Measurements from ENCODE around the gene AGMO.
"Not testable (repeated sequence)": the region's sequence is repeated elsewhere in the genome, so short reads cannot be mapped to it uniquely, and the experiment has no call there.

Gene AGMO

DNA sequence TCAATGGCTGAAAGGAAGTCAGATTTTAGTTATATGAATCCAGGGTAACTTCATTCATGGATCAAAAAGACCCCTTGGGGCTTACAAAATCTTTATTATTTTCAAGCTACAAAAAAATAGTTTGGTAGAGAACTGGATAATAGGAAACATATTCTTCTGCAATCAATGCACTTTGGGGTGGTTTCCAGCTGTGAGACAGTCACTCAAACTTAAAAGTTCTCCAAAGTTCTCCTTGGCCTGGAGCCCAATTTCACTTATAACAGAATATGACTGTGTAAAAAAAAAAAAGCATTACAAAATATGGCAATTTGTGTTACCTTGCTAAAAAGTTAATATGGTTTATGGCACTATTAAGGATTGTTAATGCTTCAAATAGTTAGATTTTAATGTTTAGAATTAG lies 255.5 kb downstream of the AGMO start:
- DNase-seq, result no peak

DNA sequence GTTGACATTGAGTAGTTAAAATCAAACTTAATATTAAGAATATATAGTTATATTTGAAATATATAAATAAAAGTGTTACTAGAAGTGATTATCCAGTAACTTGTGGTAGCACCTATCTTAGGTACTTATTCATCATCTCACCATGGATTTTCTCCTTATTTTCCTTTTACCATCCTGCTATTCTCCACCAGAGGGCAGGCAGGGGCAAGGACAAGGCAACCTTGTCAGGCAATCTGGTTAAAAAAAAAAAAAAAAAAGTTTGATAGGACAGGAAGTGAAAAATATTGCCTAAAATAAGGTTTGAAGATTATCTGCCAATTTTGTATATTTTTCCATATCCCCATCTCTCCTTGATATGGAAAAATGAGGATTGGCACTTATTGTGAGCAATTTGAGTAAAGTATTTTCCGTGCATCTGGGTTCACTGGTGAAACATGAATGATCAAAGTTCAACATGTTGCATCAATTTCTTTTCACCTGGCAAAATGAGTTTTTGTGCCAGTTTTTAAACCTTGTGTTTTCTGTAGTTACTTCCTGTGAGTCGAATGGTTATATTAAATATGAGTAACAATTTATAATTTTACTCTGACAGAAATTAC lies 256.7 kb downstream of the AGMO start:
- no peak for DNase-seq

DNA sequence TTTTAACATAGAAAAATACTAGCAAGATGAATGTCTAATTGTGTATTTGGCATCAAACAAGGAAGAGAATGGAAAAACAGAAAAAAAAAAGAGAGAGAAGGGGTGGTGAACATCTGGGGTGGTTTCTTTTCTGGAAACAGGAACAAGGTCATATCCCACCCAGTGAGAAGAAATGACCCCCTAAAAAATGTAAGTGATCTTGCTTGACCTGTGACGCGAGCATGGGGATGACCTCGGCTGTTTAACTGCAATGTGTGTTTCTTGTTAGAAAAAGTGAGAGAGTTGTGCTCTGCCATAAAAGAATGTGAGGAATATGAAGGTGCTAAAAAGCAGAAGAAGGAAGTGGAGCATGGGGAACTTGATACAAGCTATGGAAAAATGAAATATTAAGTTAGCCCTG lies 258.5 kb downstream of the AGMO start:
- no peak for DNase-seq

DNA sequence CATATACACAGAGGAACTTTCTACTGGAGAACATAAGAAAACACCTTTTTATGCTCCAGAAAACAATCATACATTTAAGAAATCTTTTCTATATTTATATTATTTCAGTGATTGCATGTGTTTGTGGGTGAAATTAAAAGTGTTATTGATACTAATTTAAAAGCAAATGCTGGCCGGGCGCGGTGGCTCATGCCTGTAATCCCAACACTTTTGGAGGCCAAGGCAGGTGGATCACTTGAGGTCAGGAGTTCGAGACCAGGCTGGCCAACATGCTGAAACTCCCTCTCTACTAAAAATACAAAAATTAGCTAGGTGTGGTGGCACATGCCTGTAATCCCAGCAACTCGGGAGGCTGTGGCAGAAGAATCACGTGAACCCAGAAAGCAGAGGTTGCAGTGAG lies 260.8 kb downstream of the AGMO start:
- DNase-seq, result not testable (repeated sequence)

DNA sequence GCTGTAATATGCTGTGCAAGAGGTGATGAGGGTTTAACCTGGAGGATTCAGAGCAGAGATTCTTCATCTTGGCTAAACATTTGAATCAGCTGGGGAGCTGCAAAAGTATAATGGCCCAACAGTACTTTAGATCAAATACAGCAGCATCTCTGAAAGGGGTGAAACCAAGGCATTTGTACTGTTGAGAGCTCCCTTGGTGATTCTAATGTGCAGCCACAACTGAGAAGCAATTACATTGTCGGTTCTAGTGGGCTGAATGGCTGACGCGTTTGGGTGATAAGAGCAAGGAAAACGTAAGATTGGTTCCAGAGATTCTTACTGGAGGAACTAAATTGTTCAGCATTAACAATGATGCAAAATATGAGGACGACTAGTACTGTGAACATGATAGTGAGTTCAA lies 269.7 kb downstream of the AGMO start:
- no peak for DNase-seq

DNA sequence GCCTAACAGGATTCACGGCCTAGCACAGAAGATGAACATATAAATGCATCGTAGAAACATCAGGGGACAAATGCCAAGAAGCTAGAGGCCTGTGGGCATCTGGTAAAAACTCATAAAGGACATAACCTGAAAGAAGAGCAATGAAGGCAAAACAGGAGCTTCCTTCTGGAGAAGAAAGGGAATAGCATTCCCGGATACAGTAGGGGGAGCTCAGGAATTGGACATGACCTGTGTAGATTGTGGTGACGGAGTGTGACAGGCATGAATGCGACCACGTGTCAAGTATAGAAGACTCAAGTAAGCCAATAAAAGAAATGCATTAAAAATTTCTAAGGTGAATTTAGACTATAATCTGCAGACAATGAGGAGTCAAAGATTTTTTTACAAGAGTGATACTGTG lies 270.1 kb downstream of the AGMO start:
- DNase-seq, result no peak

DNA sequence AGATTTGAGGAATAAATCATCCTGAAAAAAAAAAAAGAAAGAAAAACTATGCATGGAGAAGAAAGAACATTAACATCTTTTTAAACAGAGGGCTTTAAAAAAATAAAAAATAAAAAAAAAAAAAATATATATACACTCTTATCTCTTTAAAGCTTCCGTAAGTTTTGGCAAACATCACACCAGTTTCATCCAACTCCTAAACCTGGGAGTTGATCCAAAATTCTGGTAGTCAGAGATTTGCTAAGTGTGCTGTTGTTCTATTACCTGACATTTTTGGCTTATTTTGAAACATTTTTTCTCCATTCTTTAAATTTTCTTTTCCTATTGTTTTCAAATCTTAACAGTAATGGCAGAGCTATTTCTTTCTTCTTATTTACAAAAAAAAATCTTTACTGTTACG lies 273.1 kb downstream of the AGMO start:
- DNase-seq, result no peak

DNA sequence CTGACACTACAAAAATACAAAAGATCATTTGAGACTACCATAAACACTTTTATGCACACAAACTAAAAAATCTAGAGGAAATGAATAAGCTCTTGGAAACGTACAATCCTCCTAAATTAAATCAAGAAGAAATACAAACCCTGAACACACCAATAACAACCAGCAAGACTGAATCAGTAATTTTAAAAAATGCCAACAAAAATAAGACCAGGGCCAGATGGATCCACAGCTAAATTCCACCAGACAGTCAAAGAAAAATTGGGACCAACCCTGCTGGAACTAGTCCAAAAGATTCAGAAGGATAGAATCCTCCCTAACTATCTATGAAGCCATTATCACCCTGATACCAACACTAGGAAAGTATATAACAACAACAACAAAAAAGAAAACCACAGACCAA lies 277.4 kb downstream of the AGMO start:
- no peak for DNase-seq

DNA sequence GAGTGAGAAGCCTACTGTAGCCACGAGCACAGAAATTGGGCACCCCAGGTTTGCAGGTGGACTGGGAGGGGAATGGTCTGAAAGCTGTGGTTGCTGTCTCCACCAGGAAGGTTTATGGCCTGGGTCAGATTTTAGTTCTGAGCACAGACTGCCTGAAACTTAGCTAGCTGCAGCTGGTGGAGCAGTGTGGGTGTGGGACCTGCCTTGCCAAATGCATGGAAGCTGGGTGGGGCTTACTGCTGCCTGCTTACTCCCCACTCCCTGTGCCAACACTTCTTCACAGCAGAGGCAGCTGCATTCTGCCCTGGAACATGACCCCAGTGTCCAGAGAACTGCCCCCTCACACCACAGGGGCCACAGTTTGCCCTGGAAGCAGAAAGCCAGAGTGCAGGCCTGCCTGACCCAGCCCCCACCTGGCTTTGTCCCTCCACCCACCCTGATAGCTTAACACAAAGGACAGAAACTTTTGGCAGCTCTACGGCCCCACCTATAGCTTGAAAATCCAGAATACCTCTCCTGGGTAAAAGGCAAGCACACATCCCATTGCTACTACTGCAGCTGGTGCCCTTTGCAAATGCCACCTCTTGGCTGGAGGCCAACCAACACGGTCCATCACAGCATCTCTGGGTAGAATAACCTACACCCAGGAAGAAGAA lies 281.6 kb downstream of the AGMO start:
- DNase-seq, result no peak

DNA sequence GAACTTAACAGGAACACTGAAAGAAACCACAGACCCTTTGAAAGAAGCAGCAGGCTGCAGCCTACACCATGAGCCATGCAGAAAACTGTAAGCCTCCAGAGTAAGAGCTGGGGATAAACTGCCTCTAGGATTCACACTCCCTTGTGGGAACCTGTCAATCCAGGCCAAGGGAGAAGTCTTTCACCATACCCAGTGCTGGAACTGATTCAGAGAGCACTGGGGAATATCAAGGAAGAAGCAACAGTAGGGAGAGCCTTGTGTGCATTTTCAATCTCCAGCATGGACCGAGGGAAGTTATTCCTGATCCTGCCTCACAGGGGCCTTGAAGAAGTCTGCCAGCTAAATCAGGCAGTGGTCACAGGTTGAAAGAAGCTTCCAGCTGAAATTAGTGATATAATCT lies 282.2 kb downstream of the AGMO start:
- DNase-seq, result no peak

DNA sequence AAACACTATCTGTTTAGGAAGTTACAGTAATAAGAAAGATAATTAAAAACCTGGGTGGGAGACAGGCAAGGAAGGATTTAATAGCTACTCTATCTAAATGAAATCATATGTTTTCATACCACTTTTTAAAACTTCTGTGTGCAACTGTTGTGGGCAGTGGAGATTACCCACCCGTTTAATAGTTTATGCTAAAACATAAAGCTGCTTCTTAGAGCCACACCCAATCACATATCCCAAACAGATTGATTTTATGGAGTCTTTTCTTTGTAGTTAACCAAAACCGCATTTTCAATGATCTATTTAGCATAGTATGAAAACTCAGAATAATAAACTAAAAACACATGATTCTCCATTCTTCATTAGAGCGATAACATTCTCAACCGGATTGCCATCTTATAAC lies 304.1 kb downstream of the AGMO start:
- no peak for DNase-seq

DNA sequence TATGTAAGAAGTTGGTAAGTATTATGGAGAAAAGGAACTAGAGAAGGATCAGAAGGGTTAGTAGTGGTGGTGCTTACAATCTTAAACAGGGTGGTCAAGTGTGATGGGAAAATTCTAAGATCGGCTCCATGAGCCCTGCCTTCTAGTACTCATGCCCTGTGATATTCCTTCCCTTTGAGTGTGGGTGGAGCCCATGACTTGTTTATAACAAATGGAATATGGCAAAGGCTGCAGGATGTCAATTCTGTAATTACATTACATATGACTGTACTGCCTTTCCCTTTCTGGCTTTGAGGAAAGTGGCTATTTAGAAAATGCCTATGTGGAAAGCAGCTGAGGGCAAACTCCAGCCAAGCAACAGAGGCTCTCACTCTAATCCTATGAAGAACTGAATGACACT lies 309.6 kb downstream of the AGMO start:
- DNase-seq, result no peak

DNA sequence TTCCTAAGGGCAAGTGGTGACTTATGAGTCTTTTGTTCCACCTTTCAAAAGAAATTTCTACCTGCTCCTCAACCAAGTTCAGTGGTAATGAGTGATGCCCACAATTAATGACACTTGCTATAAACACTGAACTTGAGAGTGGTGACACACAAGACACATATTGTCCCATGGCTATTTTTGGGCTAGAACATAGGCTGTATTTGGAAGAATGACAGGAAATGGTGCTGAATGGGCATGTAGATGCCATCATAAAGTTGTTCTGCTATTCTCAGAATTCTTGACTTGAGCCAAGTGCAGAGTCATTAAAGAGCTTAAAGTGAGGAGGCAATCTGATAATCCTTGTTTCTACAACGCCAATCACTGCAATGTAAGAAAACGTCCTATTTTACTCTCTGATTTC lies 313.3 kb downstream of the AGMO start:
- no peak for DNase-seq

DNA sequence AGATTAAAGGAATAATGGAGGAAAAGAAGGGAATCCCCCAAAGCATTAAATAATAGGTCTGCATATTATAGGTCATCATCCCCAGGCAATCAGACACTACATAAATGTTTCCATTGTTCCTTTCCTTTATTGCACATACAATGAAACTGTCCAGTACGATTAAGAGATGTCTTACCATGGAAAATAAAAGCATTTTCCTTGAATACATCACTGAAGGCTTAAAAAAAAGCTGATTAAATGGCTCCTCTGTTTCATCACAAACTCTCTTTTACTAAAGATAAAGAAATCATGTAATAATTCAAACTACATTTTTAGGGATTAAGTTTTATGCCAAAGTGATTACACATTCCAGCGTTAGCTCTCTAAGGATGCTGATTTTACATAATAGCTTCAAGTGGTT lies 316.0 kb downstream of the AGMO start:
- DNase-seq, result no peak

DNA sequence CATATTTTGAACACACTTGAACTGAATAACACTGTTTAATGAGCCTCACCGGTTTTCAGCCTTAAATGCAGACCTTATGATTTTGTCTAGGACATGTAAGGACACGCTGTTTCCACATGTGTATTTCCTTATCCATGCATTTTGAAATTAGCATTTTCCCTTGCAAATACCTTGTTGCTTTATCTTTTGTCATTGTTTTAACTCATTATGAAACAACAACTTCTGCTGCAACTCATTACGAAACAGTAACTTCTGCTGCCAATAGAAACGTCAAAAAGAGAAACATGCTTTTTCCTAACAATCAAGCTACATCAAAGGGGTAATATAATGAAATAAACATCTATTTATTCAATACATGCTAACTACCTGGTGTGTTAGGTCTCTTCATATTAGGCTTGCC lies 322.0 kb downstream of the AGMO start:
- no peak for DNase-seq

DNA sequence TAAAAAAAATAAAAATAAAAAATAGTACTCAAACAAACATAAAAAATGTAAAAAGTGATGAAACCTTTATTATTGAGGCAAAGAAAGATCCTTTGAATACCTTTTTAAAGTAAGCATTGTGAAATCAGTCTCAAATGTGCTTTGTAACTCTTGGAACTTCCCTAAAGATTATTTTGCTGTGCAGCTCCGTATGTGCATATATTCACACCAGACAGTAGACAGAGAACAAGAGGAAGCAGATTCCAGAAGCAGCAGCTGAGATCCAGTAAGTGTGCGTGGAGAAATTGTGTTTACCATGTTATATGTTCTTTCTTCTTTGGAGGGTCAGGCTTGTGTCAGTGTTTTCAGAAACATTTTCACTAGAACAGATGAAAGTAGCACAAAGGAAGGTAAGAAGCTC lies 324.9 kb downstream of the AGMO start:
- DNase-seq, result no peak

DNA sequence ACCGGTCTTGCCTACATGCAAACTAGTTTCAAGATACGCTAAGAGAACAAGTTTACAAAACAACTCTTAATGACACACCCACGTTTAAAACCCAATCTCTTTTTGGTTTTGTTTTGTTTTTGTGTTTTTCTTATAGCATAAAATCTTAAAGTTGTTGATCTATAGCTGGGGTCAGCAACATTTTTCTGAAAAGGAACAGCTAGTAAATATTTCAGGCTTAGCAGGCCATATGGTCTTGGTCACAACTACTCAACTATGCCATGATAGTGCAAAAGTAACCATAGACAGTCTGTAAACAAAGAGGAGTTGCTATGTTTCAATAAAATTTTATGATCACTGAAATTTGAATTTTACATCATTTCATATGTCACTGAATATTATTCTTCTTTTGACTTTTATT lies 327.4 kb downstream of the AGMO start:
- DNase-seq, result no peak

DNA sequence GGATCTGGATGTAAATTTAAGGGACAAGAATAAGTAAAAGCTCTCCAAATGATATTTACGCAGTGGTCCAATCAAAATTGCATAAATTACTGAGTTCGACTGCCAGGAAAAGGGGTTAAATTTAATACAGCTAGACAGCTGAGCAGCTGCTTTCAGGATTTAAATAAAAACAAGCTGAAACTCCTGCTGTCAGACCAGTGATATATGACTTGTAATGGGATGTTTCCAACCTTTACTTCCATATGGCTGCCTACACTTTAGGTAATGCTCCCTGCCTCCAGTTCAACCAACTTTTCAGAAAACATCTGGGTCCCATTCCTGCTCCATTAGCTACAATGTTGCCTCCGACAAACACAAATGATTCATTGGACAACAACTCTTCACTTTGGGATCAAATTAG lies 333.0 kb downstream of the AGMO start:
- DNase-seq, result no peak

DNA sequence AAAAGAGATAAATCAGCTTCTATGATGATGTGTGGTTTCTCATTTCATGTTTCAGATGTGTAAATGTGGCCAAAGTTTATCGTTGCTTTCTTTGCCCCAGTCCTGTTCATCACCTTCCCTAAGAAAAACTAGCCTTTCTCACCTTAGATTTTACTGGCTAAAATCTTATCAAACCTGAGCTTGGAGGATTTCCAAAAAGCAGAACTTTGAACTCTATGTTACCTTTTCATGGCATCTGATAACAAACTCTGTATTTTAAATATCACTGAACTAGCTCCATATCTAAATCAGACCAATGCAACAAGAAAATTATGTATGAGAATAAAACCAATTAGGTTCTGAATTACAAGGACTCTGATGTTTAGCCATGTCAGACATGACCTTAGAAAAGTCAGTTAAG lies 335.8 kb downstream of the AGMO start:
- DNase-seq, result no peak

DNA sequence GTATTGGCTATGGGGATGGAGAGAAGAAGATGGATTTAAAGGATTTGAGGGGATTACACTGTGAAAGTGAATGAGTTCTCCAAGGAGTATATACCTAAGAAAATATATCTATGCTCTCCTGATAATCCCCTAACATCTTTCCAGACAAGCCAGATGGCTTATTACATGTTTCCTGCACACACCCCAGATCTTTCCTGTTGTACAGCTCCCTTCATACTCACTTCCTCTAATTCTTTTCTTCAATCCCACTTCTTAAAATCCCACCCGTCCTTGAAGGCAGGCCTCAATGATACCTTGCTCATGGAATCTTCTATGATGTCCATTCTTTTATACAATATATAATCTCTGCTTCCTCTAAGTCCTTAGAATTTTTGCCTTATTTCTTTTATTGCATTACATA lies 342.1 kb downstream of the AGMO start:
- DNase-seq, result no peak

DNA sequence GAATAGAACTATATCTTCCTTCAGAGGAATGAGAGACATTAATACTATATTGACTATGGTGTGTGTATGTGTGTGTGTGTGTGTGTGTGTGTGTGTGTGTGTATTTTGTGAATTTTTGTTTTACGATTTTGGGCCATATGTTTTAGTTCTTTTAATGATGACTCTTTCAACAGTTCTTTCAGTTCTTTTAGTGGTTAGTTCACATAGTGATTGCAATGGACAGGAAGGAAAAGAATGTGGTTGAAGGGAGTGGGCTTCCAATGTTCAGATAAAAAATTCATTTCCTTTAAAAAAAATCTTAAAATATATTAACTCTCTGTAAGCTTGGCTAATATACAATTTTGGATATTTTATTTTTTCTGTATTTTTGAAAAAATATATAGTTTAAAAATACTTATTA lies 343.6 kb downstream of the AGMO start:
- no peak for DNase-seq

DNA sequence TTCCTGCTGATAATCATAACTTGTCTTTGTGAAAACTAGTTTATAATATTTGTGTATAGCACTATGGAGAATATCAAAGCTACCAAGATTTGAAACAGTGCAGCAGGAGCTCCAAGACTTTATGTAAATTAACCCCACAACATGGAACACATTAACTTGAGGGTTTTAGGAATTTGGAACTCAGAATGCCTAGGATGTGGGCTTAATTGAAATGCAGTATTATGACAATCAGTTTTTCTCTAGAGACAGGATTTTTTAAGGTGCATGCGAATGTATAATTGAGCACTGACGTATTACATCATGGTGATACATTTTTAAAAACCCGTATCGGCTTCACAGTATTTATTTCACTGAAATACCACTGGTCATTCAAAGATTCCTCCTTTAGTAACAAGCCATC lies 346.2 kb downstream of the AGMO start:
- no peak for DNase-seq

DNA sequence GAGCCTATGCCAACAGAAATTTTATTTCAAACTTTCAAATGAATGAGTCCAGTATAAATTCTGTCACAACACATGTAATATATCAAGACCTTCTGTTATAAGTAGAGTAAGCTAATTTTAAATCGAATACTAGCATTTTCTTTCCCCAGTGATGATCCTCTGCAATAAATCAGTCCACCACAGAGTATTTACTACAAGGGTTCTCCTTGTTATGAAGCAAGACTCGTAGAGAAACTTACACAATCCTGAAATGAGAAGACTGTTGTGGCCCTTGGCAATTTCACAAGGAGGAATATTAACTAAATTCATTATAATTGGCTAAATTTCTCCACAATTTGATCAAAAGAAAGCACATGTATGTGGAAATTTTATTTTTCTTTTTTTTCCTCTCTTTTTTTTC lies 346.8 kb downstream of the AGMO start:
- no peak for DNase-seq

DNA sequence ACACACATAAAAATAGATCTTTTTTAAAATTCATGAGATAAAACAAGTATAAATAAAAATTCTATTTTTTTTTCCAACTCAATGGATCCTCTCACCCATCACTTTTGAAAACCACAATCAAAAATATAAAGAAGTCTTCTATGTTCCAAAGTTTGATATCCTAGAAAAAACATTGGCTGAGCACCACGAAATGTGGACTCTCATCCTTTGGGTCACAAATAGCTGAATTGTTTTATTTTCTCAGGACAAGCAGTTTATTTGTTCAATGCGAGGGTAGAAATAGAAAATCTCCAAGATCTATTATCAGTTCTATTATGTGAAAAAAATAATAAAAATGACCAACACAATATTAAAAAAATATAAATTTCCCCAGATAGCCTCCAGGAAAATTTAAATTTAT lies 348.7 kb downstream of the AGMO start:
- DNase-seq, result no peak

DNA sequence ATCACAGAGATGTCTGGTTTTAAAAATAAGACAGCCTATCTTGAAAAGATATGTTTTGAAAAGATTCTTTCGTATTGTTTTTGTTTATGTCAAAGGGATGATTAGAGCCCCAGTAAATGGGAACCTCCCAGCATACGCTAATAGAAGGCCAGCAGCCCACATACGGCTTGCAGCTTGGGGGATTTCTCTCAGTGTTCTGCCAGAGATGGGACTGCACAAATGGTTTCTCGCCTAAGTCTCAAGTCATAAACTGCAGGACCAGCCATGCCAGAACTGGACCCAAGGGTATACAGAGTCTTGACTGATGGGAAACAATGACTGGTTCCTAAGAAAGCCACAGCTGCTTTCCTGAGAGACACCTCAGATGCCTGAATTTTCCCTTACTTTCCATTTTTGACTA lies 352.4 kb downstream of the AGMO start:
- no peak for DNase-seq

DNA sequence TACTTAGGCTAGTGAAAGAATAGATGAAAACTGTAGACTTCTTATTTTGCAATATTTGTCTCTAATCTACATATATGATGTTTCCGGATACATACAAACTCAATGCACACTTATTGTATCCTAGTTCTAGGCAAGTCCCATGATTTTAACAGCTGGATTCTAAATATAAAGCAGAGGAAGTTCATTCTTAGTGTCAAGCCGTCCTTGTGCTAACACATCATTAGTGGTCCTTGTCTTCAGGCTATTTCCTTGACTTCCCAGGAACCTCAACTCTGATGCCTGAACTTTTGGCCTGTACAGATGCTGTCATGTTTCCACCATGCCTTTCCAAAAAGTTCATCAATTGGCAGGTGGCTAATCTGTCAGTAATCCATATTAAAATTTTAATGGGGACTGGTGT lies 357.4 kb downstream of the AGMO start:
- no peak for DNase-seq

All from stimulated activated CD4-positive, alpha-beta T cell treated with anti-CD3 and anti-CD28 coated beads, Interleukin-4, amount 100 ng/mL, for 4 hours (primary cell).